Measurements from ENCODE around the gene WWC2.

DNA sequence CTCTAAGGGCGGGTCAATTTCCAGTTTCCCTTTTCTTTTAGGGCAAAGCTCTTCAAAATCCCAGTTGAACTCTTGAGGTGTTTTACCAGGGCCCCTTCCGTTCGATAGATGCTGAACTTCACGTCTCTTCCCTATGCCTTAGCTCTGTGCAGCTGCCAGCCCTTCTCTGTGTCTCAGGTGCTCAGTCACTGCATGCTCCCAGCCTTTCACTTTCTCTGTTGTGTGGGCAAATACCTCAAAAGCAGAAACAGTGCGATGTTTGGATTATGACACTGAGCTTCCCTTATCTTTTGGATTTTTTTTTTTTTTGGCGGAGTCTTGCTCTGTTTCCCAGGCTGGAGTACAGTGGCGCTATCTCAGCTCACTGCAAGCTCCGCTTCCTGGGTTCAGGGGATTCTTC is 112.5 kb downstream of the WWC2 start:
- TF ChIP-seq, protein P1, sequence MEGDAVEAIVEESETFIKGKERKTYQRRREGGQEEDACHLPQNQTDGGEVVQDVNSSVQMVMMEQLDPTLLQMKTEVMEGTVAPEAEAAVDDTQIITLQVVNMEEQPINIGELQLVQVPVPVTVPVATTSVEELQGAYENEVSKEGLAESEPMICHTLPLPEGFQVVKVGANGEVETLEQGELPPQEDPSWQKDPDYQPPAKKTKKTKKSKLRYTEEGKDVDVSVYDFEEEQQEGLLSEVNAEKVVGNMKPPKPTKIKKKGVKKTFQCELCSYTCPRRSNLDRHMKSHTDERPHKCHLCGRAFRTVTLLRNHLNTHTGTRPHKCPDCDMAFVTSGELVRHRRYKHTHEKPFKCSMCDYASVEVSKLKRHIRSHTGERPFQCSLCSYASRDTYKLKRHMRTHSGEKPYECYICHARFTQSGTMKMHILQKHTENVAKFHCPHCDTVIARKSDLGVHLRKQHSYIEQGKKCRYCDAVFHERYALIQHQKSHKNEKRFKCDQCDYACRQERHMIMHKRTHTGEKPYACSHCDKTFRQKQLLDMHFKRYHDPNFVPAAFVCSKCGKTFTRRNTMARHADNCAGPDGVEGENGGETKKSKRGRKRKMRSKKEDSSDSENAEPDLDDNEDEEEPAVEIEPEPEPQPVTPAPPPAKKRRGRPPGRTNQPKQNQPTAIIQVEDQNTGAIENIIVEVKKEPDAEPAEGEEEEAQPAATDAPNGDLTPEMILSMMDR (conservative IDR thresholded peaks at IDR 0.05; ENCODE audit: low read depth in 2 of 2): no peak
- TF ChIP-seq POLR2AphosphoS5 (IDR thresholded peaks at IDR 0.05; ENCODE audit: low read depth): no peak
- TF ChIP-seq, protein P2, sequence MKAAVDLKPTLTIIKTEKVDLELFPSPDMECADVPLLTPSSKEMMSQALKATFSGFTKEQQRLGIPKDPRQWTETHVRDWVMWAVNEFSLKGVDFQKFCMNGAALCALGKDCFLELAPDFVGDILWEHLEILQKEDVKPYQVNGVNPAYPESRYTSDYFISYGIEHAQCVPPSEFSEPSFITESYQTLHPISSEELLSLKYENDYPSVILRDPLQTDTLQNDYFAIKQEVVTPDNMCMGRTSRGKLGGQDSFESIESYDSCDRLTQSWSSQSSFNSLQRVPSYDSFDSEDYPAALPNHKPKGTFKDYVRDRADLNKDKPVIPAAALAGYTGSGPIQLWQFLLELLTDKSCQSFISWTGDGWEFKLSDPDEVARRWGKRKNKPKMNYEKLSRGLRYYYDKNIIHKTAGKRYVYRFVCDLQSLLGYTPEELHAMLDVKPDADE (IDR thresholded peaks at IDR 0.05): no peak
- TF ChIP-seq ZNF331 (CRISPR knock-in tag; IDR thresholded peaks at IDR 0.05; ENCODE audit: low read depth): no peak
- no peak for TF ChIP-seq EZH2 (IDR thresholded peaks at IDR 0.05; ENCODE audit: low read depth, unreplicated experiment)
- TF ChIP-seq NANOG (IDR thresholded peaks at IDR 0.05; ENCODE audit: borderline replicate concordance): no peak
- TF ChIP-seq, protein P3, sequence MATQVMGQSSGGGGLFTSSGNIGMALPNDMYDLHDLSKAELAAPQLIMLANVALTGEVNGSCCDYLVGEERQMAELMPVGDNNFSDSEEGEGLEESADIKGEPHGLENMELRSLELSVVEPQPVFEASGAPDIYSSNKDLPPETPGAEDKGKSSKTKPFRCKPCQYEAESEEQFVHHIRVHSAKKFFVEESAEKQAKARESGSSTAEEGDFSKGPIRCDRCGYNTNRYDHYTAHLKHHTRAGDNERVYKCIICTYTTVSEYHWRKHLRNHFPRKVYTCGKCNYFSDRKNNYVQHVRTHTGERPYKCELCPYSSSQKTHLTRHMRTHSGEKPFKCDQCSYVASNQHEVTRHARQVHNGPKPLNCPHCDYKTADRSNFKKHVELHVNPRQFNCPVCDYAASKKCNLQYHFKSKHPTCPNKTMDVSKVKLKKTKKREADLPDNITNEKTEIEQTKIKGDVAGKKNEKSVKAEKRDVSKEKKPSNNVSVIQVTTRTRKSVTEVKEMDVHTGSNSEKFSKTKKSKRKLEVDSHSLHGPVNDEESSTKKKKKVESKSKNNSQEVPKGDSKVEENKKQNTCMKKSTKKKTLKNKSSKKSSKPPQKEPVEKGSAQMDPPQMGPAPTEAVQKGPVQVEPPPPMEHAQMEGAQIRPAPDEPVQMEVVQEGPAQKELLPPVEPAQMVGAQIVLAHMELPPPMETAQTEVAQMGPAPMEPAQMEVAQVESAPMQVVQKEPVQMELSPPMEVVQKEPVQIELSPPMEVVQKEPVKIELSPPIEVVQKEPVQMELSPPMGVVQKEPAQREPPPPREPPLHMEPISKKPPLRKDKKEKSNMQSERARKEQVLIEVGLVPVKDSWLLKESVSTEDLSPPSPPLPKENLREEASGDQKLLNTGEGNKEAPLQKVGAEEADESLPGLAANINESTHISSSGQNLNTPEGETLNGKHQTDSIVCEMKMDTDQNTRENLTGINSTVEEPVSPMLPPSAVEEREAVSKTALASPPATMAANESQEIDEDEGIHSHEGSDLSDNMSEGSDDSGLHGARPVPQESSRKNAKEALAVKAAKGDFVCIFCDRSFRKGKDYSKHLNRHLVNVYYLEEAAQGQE (IDR thresholded peaks at IDR 0.05; ENCODE audit: unreplicated experiment): no peak
